Activated CD8-positive, alpha-beta T cell treated with anti-CD3 and anti-CD28 coated beads for 36 hours (primary cell): Measurements from ENCODE around the gene GADD45B. TPM values are rescaled to one million over a fixed set of nuclear protein-coding genes. Genes with fewer than 3 reads are reported as not detected.

Experiments
- ATAC-seq: fragments of 200-7000 bp; cut with Tn5 transposase; one replicate; pipeline ENCODE4 v1.10.0; 2021; ENCODE audit warnings: mild to moderate bottlenecking, moderate library complexity
- CTCF ChIA-PET: fragments of 350-600 bp; sonication (Branson Sonifier 250); formaldehyde crosslinking; loops from one replicate; lab custom pipeline; 2021; ENCODE audit warnings: antibody characterized with exemption; lab: Charles Lee
- POLR2A ChIA-PET: fragments of 350-600 bp; sonication (Branson Sonifier 250); formaldehyde crosslinking; loops from one replicate; lab custom pipeline; 2021; ENCODE audit warnings: antibody characterized with exemption; lab: Charles Lee
- DNase-seq: peaks from one replicate; pipeline ENCODE4 v3.0.0-alpha.2; 2020
- H3K27ac Mint-ChIP-seq: one replicate; pipeline ENCODE4 v1.8.0; 2021; ENCODE audit warnings: mild to moderate bottlenecking, mixed read lengths
- H3K27me3 Mint-ChIP-seq: one replicate; pipeline ENCODE4 v1.8.0; 2021; ENCODE audit warnings: mixed read lengths
- H3K36me3 Mint-ChIP-seq: one replicate; pipeline ENCODE4 v1.8.0; 2021; ENCODE audit warnings: low read depth, mixed read lengths
- H3K4me1 Mint-ChIP-seq: one replicate; pipeline ENCODE4 v1.8.0; 2021; ENCODE audit warnings: low read depth, mixed read lengths
- H3K4me3 Mint-ChIP-seq: one replicate; pipeline ENCODE4 v1.8.0; 2021; ENCODE audit warnings: mild to moderate bottlenecking, moderate library complexity, mixed read lengths
- H3K9me3 Mint-ChIP-seq: one replicate; pipeline ENCODE4 v1.8.0; 2021; ENCODE audit warnings: mixed read lengths
- intact Hi-C: fragments of 100-400 bp; cut with micrococcal nuclease; formaldehyde crosslinking; loops from one replicate; pipeline ENCODE4 v1.10.0; 2022
- total RNA-seq, 2 experiments: library from RNA; stranded (reverse); gene quantifications; one replicate each; pipeline ENCODE4 v1.2.3, GENCODE V29; 2021
- TF ChIP-seq, protein P1 (sequence below): fragments of 200-600 bp; IDR thresholded peaks from one replicate; pipeline ENCODE4 v1.8.0; 2022; ENCODE audit warnings: antibody characterized with exemption, mild to moderate bottlenecking

The GADD45B gene
- total RNA-seq, 2 experiments from 2014 or later, result 98.3 to 102 TPM

DNA sequence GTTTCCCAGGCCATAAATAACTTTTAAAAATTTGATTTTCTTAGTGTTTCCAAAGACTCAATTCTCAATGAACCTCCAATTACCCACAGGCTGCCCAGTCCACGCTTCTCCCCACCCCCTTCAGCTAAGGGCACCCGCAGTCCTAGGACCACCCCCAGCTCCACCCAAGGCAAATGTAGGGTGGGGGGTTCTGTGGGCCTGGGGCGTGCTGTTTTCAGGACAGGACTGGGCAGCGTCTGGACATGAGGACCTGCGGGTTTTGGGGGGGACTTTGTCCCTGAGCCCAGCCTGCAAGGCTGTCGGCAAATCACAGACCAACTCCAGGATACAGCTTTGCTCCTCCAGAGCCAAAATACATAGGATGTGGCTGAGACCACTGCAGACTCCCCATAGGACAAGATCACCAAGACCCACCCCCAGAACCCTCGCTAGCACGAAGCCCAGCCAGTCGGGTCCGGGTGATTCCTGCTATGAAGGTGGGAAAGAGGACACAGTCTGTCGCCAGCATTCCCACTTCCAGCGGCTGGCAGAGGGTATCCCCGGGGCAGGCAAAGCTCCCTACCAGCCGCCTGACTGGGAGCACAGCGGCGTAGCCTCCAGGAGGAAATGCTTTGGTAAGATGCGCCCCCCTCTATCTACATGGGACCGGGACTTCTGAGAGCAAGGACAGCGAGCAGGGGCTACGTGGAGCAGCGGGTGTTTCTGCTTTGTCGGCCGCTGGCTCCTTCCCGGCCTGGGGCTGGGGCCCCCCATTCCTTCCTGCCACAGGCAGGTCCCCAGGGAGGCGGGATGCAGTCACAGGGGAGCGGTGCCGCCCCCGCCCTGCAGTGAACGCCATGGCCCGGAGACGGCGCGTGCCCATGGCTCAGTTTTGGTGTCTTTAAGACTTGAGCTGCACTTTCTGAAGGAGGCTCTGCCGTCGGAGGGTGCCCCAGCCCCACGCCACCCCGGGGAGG is 46.9 kb upstream of the GADD45B start:
- TF ChIP-seq, protein P1, sequence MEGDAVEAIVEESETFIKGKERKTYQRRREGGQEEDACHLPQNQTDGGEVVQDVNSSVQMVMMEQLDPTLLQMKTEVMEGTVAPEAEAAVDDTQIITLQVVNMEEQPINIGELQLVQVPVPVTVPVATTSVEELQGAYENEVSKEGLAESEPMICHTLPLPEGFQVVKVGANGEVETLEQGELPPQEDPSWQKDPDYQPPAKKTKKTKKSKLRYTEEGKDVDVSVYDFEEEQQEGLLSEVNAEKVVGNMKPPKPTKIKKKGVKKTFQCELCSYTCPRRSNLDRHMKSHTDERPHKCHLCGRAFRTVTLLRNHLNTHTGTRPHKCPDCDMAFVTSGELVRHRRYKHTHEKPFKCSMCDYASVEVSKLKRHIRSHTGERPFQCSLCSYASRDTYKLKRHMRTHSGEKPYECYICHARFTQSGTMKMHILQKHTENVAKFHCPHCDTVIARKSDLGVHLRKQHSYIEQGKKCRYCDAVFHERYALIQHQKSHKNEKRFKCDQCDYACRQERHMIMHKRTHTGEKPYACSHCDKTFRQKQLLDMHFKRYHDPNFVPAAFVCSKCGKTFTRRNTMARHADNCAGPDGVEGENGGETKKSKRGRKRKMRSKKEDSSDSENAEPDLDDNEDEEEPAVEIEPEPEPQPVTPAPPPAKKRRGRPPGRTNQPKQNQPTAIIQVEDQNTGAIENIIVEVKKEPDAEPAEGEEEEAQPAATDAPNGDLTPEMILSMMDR, result no peak
- DNase-seq, result no peak
- CTCF ChIA-PET, result interaction anchor here (0.6 to 1.8 kb wide), 3 partner anchors 182 to 211 kb away, joined by 3 to 5 read pairs (median 3); no protein-coding TSS in a partner anchor
- intact Hi-C loops, result no loop called here
- peaks cover 8% of the 10 kb centered on the region for H3K4me1 Mint-ChIP-seq
- H3K4me3 Mint-ChIP-seq, result no peak overlapping the region
- H3K36me3 Mint-ChIP-seq, result peaks cover 19% of the 10 kb centered on the region
- ATAC-seq, result no peak
- no peak overlapping the region for H3K27ac Mint-ChIP-seq
- H3K9me3 Mint-ChIP-seq, result no peaks in the 10 kb centered on the region
- H3K27me3 Mint-ChIP-seq, result no peaks in the 10 kb centered on the region
- POLR2A ChIA-PET, result interaction anchor here (1.0 to 3.5 kb wide), 9 partner anchors 10 to 218 kb away, joined by 3 to 31 read pairs (median 4); partner anchors contain the start of gene GADD45B

DNA sequence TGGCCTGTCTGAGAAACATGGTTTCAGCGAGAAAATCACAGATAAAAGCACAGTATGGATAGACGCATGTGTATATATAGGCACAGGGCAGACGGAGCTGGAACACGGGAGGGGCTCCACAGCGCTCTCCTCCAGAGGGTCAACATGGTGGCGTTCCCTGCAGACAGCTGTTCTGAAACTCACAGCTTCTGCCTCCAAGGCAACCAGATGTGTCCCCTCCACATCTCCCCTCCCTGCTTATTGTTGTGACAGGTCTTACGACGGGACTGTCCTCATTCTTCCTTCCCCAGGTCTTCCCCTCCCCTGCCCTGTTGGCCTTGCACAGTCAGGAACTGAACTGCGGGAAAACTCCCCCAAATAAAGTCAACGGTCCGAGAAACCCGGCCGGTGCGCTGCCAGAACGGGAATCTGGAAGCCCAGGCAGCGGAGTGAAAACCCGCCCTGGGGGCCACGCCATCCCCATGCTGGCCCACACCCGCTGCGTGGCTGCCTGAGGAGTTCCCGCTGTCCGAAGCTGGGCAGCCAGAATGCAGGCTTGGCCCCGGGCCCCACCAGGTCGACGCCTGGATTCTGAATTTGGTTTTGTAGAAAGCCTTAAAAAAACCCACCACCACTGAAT is 45.9 kb upstream of the GADD45B start:
- ChIA-PET CTCF (interaction anchor here (0.6 kb wide), 1 partner anchor 207 kb away, joined by 3 read pairs; no protein-coding TSS in a partner anchor), POLR2A (interaction anchor here (0.9 to 1.3 kb wide), 2 partner anchors 12 to 195 kb away, joined by 3 read pairs; no protein-coding TSS in a partner anchor)
- no peak for ATAC-seq
- no peaks in the 10 kb centered on the region for H3K27me3 Mint-ChIP-seq
- TF ChIP-seq, protein P1, result no peak
- no peaks in the 10 kb centered on the region for H3K9me3 Mint-ChIP-seq
- peaks cover 8% of the 10 kb centered on the region for H3K4me1 Mint-ChIP-seq
- no peak overlapping the region for H3K4me3 Mint-ChIP-seq
- peaks cover 22% of the 10 kb centered on the region for H3K36me3 Mint-ChIP-seq
- intact Hi-C loops, result no loop called here
- no peak for DNase-seq
- no peak overlapping the region for H3K27ac Mint-ChIP-seq

DNA sequence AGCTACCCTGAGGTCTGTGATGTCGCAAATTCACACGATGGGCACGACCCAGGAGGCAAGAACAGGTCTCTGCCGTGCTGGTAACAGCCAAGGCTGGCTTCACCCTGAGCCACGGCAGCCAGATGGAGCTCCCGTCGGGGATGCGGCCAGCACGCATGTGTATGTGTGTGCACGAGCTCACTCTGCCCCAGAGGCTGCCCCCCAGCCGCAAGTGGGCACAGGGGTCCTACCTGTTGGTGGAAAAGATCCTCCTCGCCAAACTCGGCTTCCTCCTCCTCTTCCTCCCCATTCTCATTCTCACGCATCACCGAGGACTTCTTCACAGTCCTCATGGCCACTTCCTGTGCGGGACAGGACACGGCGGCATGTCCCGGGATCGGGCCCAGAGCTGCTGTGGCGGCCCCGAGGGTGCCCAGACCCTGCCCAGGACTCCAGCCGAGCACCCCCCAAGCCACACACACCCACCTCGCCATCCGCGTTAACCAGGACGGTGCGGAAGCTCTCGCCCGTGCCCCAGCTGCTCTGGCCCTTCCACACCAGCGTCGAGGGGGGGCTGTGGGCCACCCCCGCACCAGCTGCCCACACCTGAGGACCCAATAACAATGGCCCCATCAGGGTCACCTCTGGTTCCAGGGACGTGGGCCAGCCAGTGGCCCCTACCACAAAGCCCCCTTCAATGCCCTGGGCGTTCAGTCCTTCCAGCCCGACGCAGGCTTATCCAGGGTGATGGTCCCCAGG is 44.4 kb upstream of the GADD45B start:
- TF ChIP-seq, protein P1, result no peak
- intact Hi-C loops, result no loop called here
- Mint-ChIP-seq H3K27ac (no peak overlapping the region), H3K36me3 (peaks cover 20% of the 10 kb centered on the region), H3K4me3 (no peak overlapping the region), H3K9me3 (no peaks in the 10 kb centered on the region), H3K27me3 (no peaks in the 10 kb centered on the region), H3K4me1 (peaks cover 5% of the 10 kb centered on the region)
- DNase-seq, result no peak
- CTCF ChIA-PET, result no interaction called here
- POLR2A ChIA-PET, result interaction anchor here (0.9 kb wide), 1 partner anchor 196 kb away, joined by 3 read pairs; no protein-coding TSS in a partner anchor
- ATAC-seq, result no peak

DNA sequence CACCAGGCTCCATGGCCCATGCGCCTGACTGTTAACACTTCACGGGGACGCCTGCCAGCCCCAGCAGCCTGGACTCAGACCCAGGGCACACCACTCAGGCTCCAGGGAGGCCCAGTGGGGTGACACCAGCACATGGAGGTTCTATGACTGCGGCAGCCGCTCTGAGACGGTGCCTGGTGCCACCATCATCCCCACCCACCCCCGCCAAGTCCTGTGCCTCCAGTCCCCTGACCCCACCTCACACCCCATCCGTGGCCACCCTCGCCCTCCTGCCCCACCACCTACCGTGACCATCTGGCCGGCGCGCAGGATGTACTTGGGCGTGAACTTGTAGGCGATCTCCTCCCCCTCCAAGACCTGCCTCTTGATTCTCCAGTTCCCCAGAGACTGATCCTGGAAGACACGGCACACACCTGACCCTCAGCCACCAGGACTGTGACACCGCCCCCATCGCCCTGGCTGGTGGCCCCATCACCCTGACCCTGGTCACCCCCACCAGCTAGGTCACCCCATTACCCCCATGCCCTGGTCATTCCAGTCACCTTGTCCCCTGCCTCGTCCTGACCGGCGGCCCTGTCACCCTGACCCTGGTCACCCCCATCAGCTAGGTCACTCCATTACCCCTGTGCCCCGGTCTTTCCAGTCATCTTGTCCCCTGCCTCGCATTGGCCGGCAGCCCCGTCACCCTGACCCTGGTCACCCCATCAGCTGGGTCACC is 43.6 kb upstream of the GADD45B start:
- ChIA-PET POLR2A (no interaction called here), CTCF (no interaction called here)
- Mint-ChIP-seq H3K36me3 (peaks cover 16% of the 10 kb centered on the region), H3K4me3 (no peak overlapping the region), H3K27ac (no peak overlapping the region), H3K27me3 (no peaks in the 10 kb centered on the region), H3K9me3 (no peaks in the 10 kb centered on the region), H3K4me1 (peaks cover 2% of the 10 kb centered on the region)
- intact Hi-C loops, result no loop called here
- DNase-seq, result no peak
- TF ChIP-seq, protein P1, result no peak
- ATAC-seq, result no peak
